Activated CD4-positive, alpha-beta T cell treated with anti-CD3 and anti-CD28 coated beads, Interleukin-2, amount 50 U/mL, for 1 hour (primary cell): ENCODE data around the gene PRKG1.
"Not testable (repeated sequence)": the region's sequence is repeated elsewhere in the genome, so short reads cannot be mapped to it uniquely, and the experiment has no call there.

Experiments used
- DNase-seq: peaks from one replicate; pipeline ENCODE4 v3.0.0-alpha.2; 2020

The PRKG1 gene

DNA sequence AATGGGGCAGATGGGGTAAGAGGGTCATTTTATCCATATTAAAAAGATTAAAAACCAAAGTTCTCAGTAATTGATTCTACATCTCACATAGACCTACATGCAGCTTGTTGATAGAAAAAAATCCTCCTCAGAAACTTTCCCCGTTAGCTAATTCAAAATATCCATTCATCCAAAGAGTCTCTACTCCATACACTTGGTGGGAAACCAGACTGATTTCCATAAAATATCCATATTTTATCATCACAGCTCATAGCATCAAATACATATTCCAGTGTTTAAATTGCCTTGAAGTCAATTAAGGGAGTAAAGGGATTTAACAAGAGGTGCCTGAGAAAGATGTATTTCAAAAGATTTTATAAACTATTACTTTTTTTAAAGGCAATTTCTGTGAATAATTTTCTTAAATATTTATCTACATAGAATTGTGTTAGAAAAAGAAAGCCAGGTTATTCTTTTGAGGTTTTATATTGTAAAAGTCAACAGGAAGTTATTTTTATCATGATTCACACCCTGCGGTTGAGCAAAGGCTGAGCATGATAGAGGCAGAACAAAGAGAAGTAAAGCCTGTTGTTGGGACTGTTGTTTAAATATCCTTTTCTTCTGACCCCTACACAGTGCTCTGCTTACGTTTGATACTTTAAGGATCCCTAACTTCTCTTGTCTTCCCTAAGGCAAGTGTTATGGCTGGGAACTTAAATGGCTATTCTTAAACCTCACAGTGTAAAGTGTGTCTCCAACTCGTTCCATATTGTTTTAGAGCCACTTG, 266.7 kb downstream of the PRKG1 start:
- no peak for DNase-seq

DNA sequence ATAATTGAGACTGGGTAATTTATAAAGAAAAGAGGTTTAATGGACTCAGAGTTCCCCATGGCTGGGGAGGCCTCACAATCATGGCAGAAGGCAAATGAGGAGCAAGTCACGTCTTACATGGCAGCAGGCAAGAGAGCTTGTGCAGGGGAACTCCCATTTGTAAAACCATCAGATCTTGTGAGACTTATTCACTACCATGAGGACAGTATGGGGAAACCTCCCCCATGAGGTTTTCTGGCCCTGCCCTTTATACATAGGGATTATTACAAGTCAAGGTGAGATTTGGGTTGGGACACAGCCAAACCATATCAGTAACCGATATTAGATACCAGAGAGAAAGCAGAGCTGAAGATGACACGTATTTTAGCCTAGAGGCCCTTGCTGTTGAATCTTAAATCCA, 267.5 kb downstream of the PRKG1 start:
- not testable (repeated sequence) for DNase-seq

DNA sequence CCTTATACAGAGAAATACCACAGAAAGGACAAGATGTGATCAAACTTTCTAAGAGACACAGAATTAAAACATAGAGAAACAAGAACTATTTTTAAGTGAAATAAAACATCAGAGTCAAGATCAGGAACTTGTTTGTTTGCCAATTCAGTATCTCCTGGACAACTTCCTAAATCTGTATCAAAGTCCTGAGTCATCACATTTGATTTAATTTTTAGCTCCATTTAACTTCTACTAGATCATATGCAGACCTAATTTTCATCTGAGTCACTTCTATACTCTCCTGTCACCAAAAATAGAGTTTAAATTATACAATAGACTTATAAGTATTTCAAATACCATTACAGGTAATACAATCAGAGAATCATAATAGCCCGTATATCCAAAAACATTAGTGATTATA, 268.1 kb downstream of the PRKG1 start:
- DNase-seq = no peak

DNA sequence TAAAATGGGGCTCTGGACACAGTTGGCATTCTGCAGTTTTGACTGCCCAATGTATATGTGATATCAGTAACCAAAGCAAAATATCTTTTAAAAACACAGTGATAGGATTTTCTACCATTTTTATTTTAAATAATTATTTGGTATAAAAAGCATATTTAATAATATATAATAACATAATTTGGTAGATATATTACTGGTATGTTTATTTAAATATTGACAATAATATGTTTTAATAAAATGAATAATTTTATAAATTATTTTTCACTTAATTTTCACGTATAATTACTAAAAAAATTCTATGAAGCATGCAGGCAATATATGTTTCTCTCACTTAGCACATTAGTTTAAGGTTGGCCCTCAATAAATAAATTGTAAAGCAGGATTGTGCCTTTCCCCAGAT, 269.1 kb downstream of the PRKG1 start:
- DNase-seq = no peak

DNA sequence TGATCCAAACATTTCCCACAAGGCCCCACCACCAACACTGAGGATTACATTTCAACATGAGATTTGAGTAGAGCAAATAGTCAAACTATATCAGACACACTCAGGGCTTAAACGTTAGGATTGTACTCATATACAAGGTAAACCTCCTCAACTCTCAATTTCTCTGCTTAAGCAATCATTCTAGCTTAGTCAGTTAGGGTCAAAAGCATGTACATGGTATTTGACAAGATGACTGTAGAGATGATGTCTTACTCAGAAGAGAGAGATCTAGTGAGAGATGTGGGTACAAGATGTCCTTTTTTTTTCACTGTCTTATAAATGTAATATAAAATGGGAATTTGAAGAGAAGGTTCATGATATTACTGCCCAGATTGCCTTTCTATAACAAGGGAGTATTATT, 270.1 kb downstream of the PRKG1 start:
- no peak for DNase-seq

DNA sequence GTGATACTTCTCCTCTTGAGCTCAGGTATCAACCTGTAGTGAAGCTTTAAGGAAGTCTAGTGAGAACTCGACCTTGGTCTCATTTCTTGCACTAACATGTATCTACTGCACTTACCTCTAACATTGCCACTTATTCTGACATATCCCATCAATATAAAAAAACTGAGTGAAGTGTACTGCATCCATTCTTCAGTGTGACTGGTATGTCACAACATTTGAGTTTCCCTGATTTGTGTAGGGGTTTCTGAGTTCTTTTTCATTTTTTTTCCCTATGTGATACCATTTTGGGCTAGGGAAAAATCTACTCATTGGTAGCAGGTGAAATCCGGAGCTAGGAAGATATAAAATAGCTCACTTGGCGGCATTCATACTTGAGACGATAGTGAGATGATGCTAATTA, 274.3 kb downstream of the PRKG1 start:
- no peak for DNase-seq

DNA sequence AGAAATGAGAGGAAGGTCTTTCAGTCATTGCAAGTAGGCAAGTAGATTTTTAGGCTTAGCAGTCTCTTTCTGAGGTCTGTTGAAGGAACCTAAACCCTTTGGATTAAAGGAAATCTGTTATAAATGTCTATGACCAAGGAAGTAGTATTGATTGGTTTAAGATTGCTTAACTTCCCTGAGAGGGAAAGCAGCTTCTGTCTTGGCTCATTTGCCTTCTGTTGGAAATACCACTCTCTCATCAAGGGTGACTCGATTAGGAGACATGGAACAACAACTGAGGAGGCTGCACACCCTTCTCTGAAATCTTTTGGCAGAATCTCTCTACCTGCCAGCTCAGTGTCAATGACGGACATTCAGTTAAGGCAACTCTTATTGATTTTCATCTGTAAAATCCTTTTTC, 282.9 kb downstream of the PRKG1 start:
- DNase-seq = no peak

DNA sequence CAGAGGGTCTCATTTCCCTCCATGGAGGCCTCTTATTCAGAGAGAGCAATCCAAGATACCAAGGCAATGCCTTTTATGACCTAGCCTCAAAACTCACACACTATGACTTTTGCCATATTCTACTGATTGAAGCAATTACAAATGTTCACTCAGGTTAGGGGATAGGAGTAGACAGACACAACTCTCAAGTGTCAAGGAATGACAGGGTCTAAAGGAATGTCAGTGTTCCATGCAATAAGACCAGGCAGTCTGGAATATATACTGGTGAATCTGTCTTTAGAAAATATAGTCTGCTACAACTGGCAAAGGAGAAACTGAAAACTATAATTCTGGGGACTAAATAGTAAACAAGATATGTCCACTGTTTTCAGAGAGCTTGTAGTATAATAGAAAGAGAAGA, 283.9 kb downstream of the PRKG1 start:
- DNase-seq = no peak

DNA sequence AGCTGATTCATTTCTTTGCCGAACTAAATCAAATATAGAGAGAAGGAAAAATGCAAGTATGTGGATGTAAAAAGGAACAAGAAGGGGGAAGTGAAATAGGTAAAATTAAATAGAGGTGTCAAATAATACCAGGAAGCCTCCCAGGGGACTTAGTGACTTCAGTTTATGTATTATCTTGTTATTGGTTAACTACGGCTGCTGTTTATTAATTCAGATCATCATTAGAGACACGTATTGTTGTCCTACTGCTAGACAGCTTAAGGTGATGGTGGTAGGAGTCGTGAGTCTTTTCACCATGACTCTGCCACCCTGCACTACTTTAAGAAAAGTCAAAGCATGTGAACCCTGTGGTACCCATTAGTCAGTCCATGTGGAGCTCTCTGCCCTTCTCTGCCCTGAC, 289.1 kb downstream of the PRKG1 start:
- no peak for DNase-seq

DNA sequence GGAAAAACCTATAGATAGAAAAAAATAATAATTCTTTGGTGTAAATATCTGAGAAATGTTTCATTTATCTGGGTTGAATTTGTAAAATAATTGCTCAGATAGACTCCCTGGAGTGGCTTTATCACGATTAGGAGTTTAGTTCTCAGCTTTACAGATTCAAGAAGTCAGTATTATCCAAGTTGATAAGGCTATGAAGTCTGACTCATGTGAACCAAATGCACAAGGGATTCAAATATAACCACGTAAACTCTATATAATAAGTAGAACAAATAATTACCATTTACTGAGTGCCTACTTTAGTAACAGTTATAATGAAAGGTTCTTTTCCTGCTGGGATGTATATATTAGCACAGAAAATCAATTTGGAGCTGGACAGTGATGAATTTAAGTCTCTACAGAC, 290.4 kb downstream of the PRKG1 start:
- DNase-seq = no peak

DNA sequence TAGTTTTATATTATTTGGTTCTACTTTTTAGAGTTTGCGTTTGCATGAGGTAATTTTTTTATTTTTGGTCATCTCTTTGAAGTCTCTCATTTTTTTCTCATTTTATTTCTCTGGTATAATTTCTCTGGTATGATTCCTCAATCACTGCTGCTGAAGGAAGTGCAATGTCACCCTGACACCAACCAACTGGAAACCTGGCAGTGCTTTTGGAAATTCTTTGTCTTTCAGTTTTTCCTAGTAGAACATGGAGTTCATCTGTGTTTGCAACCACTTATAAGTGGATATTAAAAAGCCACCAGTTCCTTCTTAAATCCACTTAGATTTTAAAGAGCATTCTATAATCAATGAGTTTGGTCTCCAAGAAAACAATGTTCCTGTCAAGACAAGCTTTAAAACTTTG, 291.8 kb downstream of the PRKG1 start:
- DNase-seq = no peak

DNA sequence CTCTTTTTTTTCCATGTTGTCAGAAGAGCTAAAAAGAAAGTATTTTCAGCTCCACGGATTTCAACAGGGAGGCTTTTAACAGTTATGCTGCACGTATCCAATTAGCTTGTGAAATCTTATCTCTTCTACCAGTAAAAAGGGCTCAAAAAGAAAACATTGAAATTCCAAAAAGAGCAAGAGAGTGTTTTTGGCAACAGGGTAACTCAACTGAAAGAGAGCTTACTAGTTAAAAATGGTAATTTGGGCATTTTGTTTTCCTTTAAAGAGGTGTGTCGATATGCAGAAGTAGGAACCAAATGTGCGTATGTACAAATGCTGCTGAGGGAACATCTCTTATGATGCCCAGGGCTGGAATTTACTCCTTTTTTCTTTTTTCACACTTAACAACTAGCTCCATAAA, 292.8 kb downstream of the PRKG1 start:
- no peak for DNase-seq

DNA sequence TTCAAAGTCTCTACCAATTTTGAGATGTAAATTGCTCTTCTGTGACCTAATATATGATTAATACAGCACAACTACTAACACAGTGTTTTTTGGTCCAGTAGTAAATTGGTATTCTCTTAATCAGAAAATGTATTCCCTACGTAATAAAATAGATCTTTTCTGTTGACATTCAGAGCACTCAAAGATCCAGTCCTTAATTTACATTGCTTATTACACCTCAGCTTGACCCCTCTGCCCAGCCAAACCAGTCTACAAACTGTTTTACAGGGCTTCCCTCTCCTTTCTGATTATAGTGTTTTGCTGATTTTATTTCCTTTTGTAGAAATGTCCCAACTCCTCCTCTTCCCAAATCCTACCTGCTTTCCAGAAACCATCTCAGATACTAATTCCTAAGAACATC, 293.4 kb downstream of the PRKG1 start:
- no peak for DNase-seq

DNA sequence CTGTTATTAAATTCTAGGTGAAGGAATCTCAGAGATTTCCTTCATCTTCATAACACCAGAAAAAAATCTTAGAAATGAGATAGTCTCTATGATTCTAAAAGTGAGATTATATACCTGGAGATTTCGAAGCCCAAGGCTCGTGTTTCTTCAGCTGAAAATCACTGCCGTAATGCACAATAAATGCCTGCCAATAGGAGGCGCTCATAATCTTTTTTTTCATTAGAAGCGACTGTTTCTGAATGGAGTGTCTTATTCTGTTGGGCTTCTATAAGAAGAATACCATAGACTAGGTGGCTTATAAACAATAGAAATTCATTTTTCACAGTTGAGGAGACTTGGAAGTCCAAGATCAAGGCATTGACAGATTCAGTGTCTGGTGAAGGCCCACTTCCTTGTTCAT, 294.7 kb downstream of the PRKG1 start:
- DNase-seq = no peak

DNA sequence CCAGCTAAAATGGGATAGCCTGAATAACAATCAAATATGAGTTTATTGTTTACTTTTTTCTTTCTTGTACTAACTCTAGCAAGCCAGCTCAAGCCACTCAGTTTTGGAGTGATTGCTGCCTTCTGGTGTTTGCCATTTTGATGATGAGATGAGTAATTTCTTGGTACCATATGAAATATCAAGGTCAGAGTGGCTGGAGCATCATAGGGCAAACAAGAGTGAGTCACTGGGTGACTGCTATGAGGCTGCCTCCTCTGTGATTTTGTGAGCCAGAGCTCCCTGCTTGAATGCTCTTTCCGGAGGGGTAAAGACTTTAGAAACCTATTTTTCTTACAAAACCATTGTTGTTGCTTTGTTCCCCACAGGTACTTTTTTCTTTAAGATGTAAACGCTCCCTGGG, 295.6 kb downstream of the PRKG1 start:
- DNase-seq = no peak

DNA sequence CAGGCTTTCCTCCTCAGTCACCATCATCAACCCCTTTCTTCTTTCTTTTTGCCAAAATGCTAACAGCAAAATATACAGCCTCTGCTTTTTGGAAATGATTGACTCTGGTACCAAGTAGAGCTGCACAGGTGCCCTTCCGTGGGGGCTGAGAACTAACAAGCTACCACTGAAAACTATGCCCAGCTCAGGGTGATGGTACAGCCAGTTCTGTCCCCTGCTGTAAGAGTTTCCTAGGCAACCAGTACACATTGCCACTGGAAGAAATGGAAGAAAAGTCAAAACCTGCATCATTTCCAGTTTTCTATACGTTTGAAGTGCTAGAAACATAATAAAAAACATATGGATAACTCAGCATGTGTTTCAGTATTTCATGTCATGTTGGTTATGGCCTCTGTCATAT, 297.5 kb downstream of the PRKG1 start:
- no peak for DNase-seq

DNA sequence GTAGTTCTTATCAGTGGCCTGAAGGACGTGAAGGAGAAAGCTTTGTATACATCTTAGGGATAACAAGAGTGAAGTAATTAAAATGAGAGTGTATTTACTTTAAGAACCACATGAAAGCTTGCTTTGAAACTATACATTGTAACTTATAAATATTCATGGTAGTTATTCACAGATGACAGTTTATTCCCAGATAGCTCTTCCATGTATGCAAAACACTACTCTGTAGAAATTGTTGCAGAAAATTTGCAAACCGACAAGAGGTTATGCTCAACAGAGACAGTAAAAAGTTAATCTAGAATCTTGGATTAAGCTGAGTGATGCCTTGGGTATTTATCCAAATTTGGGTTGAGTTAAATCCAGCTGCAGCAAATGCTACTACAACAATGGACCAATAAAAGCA, 301.5 kb downstream of the PRKG1 start:
- no peak for DNase-seq

DNA sequence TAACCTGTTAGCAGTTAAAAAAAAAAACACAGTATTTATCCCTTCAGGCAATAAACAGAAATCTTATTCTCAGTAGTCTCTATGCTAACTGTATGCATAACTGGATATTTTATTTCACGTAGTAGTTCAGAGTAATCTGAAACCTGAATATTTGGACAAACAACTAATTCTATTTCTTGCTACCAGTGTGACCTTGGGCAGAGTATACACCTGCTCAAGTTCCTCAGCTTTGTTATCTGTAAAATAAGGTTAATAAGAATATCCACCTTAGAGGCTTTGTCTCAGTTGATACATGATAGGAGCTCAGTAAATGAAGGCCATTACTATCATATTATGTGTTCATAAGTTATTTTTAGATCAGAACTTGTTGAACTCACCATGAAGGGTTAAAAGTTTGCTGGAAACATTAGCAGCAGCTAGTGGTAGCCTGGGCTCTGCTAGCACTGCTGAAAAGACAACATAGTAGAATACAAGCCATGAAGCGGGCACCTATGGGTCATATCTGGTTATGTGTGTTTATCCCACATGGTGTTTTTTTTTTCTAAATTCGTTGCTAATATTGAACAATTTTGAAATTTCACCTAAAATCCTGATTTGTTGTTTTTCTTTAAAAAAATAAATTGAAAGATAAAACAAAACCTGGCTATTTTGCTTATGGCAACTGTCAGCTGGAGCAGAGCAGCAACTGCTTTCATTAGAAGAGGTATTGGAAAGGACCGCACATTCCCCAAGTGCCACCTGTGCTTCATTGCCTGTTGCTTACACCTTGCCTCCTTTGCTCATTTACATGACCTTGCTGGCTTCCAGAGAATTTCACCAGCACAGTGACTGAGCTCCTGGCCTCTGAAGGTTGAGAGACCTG, 303.0 kb downstream of the PRKG1 start:
- DNase-seq = no peak

DNA sequence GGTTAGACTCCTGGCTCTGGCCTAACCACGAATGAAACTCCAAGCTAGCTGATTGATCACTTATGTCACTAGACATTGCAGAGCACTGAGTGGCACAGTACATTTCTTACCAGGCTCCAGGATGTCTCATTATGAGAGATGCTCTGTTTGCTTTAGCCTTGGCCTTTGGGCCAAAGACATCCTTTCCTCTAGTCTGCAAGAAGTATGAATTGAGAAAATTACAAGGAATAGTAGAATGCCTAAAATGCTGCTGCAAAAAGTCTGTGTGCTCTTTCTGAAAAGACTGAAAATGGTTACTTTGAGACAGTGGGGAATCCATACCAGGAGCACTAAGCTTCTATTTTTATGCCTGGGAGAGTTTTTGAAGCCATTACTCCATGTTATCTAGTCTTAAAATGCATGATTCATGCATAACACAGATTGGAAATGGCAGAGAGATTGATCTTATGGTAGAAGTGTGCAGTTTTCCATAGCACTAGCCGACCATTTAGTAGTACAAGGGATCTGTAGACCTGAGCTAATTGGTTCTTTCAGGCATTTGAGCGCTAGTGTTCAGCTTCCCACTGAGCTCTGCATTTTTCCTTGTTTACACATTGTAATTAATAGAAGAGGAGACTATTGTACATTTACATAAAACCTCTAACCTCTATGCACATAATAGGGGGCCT, 303.8 kb downstream of the PRKG1 start:
- DNase-seq = no peak

DNA sequence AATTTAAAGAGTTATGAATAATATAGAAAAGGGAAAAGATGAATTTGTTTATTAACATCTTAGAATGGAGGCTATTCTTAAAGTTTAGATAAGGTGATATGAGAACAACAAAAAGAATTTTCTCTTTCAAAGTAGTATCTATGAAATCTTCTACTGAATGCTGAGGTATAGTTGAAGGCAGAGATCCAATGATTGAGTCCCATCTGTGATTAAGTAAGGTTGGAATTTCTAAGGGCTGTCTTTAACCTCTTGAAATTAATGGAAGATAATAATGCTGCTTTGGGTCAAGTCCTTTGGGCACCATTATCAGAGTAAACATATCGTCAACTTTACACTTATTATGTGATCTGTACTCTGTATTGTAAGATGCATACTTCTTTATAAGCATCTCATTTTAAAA, 307.9 kb downstream of the PRKG1 start:
- DNase-seq = no peak

DNA sequence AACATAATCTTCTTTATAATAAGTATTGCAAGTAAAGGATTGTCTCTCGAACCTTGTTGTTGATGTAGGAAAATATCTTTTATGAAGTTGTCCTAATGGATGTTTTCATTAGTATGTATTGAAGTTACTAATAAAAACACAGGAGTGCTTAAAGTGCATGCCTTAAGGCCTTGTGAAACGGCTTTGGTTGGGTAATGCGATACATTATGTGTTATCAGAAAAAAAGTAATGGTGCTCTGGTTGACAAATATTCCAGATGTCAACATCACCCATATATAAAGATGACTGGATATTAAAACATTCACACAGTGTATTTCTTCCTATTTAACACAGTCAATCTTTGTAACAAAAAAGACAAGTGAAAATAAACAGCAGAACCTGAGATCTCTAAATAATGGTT, 310.7 kb downstream of the PRKG1 start:
- no peak for DNase-seq

DNA sequence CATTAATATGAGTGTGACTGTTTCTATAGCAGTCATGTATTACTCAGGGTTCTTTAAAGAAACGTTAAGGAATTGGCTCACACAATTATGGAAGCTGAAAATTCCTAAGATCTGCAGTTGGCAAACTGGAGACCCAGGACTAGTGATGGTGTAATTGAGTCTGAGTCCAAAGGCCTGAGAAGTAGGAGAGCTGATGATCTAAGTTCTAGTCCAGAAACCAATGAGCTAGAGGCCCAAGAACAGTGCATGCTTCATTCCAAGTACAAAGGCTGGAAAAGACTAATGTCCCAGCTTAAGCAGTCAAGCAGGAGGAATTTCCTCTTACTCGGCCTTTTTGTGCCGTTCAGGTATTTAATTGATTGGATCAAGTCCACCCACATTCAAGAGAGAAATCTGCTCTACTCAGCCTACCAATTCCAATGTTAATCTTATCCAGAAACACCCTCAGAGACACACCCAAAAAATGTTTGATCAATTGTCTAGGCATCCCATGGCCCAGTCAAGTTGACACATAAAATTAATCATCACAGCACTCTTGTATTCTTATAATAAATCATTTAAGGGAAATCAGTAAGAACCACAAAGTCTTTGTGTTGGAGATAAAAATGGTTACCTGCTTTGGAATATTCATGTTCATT, 312.1 kb downstream of the PRKG1 start:
- DNase-seq = no peak
